GM19328 (cell line): Measurements from ENCODE around the gene CUL4A.
"Not testable (repeated sequence)": the region's sequence is repeated elsewhere in the genome, so short reads cannot be mapped to it uniquely, and the experiment has no call there.

ENCODE experiments used
- ATAC-seq: cut with Tn5 transposase; IDR thresholded peaks from one replicate; pipeline ENCODE4 v1.9.1; 2021; ENCODE audit warnings: mild to moderate bottlenecking, moderate library complexity; ENCODE audit not compliant: unreplicated experiment

Gene CUL4A

DNA sequence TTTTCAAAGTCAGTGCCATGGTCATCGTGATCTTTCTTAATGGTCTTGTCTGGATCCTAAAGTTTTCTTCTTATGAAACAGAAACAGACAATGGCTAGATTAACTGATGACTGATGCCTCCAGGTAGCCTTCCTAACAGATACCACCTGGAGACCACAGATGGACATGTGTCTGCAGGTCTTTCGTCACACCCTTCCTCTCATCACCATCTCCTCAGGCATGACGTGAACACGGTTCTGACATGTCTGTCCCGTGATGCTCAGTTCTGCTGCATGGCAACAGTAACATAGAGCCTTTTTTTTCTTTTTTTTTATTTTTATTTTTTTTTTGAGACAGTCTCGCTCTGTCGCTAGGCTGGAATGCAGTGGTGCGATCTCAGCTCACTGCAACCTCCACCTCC is 74.5 kb downstream of the CUL4A start:
- ATAC-seq, result no peak

GRCh38 chr13:113288880-113289279 is 79.5 kb downstream of the CUL4A start:
- no peak for ATAC-seq

DNA sequence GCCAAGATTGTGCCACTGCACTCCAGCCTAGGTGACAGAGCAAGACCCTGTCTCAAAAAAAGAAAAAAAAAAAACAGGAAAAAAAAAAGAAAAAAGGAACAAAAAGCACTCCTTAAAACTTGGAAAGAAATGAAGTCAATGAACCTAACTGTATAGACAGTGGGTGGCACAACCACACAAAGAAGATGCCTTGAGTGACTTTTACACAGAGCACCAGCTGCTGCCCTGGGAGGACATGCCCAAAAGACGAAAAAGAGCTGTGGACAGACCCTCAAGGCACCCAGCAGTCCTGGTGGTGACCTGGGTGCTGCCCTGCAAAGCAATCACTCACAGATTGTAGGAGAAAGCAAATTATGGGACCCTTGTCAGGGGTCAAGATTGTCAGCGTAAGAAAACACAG is 81.7 kb downstream of the CUL4A start:
- no peak for ATAC-seq

DNA sequence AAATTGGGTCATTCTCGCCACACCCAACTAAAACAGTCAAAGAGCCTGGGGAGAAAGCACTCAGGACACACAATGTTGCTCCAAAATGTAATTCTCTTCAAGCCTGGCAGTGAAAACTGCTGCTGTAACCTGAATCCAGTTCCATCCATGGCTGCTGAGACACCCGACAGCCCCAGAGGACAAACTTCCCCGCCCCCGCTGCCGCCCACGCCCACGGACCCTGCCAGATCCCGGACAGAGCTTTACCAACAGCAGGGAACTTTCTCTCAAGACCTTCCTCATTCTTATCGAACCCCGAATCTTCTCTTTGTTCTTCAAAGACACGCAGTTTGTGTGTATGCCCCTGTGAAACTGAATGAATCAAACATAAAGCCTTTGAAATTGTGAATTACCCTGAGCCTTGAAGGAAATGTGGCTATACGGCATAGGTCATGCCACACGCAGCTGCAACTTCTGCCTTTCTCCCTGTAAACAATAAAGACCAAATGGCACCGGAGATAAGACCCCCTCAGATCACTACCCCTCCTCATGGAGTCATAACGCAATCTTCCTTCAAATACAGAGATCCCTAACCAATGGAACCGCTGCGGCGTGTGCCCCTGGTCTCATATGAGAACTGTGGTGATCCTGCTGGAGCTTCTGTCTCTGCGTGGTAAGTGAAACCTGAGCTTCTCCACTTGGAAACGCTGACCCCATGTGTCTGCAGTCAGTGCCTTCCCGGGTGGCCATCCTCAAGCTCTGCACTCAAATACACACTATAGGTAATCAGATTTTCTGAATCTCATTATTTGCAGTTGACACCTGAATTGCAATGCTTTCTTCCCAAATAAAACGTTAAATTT is 82.8 kb downstream of the CUL4A start:
- no peak for ATAC-seq

DNA sequence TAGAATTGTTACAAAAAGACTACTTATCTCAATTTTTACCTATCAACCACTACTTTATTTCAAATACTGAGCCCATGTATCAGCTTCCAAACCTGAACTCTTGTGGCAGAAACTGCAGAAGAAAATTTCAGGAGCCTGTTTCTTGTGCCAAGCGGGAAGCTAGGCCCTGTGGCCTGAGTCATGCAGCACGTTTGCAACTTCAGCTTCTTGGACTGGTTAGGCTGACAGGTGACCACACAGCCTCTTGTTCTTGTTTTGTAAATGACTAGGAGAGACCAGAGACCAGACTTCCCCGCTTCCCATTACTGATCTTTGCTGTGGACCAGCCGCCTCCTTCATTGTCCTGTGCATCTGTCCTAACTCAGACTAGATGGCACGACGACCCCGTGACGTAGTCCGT is 84.3 kb downstream of the CUL4A start:
- no peak for ATAC-seq

DNA sequence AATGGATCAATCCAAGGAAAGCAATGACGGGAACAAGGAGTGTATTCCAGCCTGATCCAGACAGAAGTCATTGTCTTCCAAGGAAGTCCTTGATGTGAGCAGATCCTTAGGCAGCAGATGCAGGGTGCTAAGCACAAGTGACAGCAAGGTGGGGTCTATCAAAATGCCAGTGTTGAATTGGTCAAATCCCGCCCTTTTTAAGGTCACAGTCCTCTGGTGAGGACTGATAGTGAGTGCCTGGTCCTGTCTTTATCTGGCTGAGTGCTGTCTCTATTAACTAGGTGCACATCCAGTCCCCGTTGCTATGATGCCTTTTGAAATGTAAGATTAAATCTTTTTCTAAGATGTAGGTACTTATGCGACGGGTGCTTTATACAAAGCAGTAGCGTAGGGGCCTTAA is 86.4 kb downstream of the CUL4A start:
- no peak for ATAC-seq

DNA sequence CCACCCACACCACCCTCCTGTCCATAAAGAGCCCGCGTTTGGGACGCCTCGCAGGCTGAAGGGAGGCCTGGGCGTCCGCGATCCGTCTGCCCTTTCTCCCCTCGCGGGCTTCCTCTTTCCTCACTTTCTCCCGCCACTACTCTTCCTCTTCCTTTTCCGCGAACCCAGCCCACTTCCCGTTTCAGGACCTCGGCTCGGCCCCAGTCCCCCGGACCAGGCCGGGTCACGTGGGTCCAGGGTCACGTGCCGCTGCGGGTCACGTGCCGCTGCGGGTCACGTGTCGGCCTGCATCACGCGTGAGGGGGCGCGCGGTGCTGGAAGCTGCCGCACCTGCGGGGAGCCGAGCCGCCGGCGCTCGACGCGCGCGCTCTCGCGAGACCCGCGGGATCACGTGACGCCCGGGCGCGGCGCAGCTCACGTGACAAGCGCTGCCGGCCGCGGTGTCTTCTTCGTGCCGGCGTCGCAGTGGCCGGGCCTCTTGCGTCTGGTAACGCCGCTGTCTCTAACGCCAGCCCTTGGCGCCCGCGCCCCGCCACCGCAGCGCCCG is 87.5 kb downstream of the CUL4A start, which contains the start of gene LAMP1:
Gene LAMP1, plus strand, starts transcription at position 417 of the 547 bp plus-strand sequence. CDS start 196 bp downstream, outside the sequence.
- peak; percentile 80 for ATAC-seq

GRCh38 chr13:113297370-113298042 is 88.1 kb downstream of the CUL4A start:
- ATAC-seq, result peak; percentile 35

- no peak for ATAC-seq
Measured at GRCh38 chr13:113298043-113298945, 88.9 kb downstream of the CUL4A start.

DNA sequence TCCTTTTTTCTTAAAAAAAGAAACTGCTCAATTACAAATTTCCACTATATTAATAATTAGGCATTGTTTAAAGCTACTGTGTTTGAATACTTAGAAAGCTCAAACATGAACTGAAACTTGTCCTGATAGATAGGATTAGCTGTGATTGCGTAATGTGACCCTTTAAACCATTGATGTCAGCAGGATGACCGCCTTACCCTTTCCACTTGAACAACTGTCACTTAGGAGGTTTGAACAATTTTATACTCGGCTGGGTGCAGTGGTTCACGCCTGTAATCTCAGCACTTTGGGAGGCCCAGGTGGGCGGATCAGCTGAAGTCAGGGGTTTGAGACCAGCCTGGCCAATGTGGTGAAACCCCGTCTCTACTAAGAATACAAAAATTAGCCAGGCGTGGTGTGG is 90.5 kb downstream of the CUL4A start:
- no peak for ATAC-seq

DNA sequence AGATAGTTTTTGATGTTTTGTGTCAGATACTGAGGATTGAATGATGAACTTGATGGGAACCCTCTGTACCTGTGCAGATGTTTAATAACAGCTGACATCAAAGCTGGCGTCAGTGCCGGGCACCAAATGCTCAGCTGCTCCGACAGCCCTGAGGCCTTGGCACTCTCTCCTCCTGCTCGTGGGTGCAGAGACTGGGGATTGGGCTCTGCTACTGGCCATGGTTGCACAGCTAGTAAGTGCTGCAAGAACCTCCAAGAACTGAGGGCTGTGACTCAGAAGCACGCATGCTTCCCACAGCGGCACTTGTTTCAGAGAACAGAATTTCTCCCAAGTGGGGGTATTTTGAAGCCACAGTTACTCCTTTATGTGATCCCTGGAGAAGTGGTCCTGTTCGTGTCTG is 93.6 kb downstream of the CUL4A start:
- ATAC-seq, result no peak

DNA sequence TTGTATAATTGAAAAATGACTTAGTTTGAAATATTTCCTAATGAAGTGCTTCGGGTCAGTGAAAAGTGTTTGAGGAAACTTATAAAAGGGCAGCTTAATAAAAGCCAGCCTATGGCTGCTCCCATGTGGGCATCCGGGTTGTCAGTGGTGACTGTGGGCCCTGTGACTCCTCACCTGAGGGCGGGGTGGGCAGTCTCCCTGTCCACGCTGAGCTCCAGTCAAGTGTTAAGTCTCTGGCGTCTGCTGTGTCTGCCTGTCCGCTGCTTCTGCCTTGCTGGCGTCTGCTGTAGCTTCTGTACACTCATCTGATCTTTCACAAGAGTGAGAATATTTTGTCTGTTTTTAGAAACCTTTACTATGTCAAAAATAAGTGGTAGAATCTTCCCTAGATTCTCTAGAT is 94.7 kb downstream of the CUL4A start:
- no peak for ATAC-seq

DNA sequence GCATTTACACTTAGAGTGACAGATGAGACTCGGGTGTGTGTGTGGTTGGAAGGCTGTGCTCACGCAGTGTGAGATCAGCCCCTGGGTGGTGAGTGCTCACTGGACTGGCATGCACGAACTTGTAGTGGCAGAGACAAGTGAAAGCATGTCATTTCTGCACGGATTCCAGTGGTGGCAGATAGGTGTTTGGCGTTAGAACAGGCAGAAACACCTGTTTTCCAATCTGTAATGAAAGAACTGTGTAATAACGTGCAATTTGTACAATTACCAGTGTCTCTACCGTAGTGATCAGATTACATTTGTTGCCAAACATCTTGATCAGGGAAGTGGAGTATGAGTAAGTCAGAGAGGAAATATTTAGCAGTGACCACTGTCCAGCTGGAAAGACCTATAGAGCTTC is 95.8 kb downstream of the CUL4A start:
- no peak for ATAC-seq

GRCh38 chr13:113307491-113307890 is 98.1 kb downstream of the CUL4A start:
- ATAC-seq, result no peak

DNA sequence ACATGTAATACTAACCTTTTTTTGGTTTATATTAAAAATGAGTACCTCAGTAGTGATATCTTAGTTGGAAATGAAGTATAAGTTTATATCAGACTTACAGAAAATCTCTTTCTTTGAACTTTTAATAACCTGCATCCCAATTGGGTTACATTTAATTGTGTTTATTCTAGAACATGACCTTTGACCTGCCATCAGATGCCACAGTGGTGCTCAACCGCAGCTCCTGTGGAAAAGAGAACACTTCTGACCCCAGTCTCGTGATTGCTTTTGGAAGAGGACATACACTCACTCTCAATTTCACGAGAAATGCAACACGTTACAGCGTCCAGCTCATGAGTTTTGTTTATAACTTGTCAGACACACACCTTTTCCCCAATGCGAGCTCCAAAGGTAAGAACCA is 100.1 kb downstream of the CUL4A start:
- ATAC-seq, result no peak

- ATAC-seq, result not testable (repeated sequence)
Measured at GRCh38 chr13:113314112-113314511, 104.7 kb downstream of the CUL4A start.

DNA sequence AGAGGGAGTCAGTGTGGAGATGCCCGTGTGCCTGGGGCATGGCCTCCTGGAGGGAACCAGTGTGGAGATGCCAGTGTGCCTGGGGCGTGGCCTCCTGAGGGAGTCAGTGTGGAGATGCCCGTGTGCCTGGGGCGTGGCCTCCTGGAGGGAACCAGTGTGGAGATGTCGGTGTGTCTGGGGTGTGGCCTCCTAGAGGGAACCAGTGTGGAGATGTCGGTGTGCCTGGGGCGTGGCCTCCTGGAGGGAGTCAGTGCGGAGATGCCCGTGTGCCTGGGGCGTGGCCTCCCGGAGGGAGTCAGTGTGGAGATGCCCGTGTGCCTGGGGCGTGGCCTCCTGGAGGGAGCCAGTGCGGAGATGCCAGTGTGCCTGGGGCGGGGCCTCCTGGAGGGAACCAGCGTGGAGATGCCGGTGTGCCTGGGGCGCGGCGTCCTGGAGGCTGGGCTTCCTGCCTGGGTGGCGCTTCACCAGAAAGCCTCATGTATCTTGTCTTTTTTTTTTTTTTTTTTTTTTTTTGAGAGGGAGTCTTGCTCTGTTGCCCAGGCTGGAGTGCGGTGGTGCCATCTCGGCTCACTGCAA is 105.6 kb downstream of the CUL4A start:
- not testable (repeated sequence) for ATAC-seq

GRCh38 chr13:113315992-113316391 is 106.6 kb downstream of the CUL4A start:
- no peak for ATAC-seq
